Activated T-cell treated with anti-CD3 and anti-CD28 coated beads, Interleukin-2, amount 50 U/mL, for 4 hours (primary cell): ENCODE results near the gene NUDT16. TPM values are rescaled to one million over a fixed set of nuclear protein-coding genes. Genes with fewer than 3 reads are reported as not detected.

Experiments used
- total RNA-seq, 3 donors: library from RNA; stranded (reverse); gene quantifications; one replicate each; pipeline ENCODE4 v1.2.1, GENCODE V29; 2021

The NUDT16 gene
- total RNA-seq, 3 donors from 2014 or later, result 2.7 to 3.6 (median 3.5) TPM

Other genes starting within 250 kb of the NUDT16 start
- gene MRPL3, start 121.2 kb downstream of the NUDT16 start, total RNA-seq, result 100 to 1,000 TPM; 233 to 265 (median 251) TPM